ENCODE measurements around the gene COL23A1. TPM values are rescaled to one million over a fixed set of nuclear protein-coding genes. Genes with fewer than 3 reads are reported as not detected.

The COL23A1 gene
- polyA plus RNA-seq, 1 donor (not counting 4 experiments of a cell fraction or from before 2014, with no cell fraction given): not detected

GRCh38 chr5:178301641-178302040 lies 288.6 kb downstream of the COL23A1 start:
- no peaks in the 10 kb centered on the region for H3K9me1 ChIP-seq (ENCODE audit: control insufficient read depth, extremely low read depth, insufficient read depth, low read length)
- no peak overlapping the region for H3K4me3 ChIP-seq (ENCODE audit: control insufficient read depth in 2 of 3, extremely low read depth in 1 of 3, insufficient read depth in 2 of 3, low read depth in 1 of 3, low read length in 3 of 3)
- H3K27ac ChIP-seq (ENCODE audit: control insufficient read depth, insufficient read depth, low read length): no peak overlapping the region
- H3K4me1 ChIP-seq (ENCODE audit: control insufficient read depth, extremely low read depth, insufficient read depth, low read length): no peaks in the 10 kb centered on the region
- H3K9ac ChIP-seq (ENCODE audit: control insufficient read depth, extremely low read depth, insufficient read depth, low read length): no peak overlapping the region
- no peak overlapping the region for H2AFZ ChIP-seq (ENCODE audit: control insufficient read depth, low read length)
- TF ChIP-seq EZH2 (IDR thresholded peaks at IDR 0.05; ENCODE audit: low read length) (no peak), CTCF (optimal IDR thresholded peaks at IDR 0.05 in 1 of 3, IDR thresholded peaks at IDR 0.05 in 1 of 3, conservative IDR thresholded peaks at IDR 0.05 in 1 of 3; ENCODE audit: extremely low read depth in 1 of 3, insufficient read depth in 2 of 3, low read length in 3 of 3) (no peak)
- no peaks in the 10 kb centered on the region for H4K20me1 ChIP-seq (ENCODE audit: control insufficient read depth, extremely low read depth, insufficient read depth, low read length)
- H3K36me3 ChIP-seq (ENCODE audit: control insufficient read depth in 2 of 2, extremely low read depth in 1 of 2, insufficient read depth in 2 of 2, low read length in 2 of 2): no peaks in the 10 kb centered on the region
- dilution Hi-C loops (cut with MboI; ENCODE audit: extremely low pct_ligation_motif_present, low sequenced_read_pairs): no loop called here
- no peaks in the 10 kb centered on the region for H3K79me2 ChIP-seq (ENCODE audit: control insufficient read depth, insufficient read depth, low read length)
- no peaks in the 10 kb centered on the region for H3K9me3 ChIP-seq (ENCODE audit: control insufficient read depth, low read depth, low read length)
- H3K4me2 ChIP-seq (ENCODE audit: control insufficient read depth, extremely low read depth, insufficient read depth, low read depth, low read length): no peak overlapping the region
- no peak for FAIRE-seq
- H3K27me3 ChIP-seq (ENCODE audit: control insufficient read depth, extremely low read depth, insufficient read depth, low read length): no peaks in the 10 kb centered on the region
- no peak for DNase-seq (ENCODE audit: low read depth, low spot score)

GRCh38 chr5:178298283-178298807 lies 291.8 kb downstream of the COL23A1 start:
- H3K9ac ChIP-seq (ENCODE audit: control insufficient read depth, extremely low read depth, insufficient read depth, low read length): no peak overlapping the region
- DNase-seq (ENCODE audit: low read depth, low spot score) (no peak), FAIRE-seq (no peak)
- H3K27ac ChIP-seq (ENCODE audit: control insufficient read depth, insufficient read depth, low read length): no peak overlapping the region
- no peak overlapping the region for H3K4me3 ChIP-seq (ENCODE audit: control insufficient read depth in 2 of 3, extremely low read depth in 1 of 3, insufficient read depth in 2 of 3, low read depth in 1 of 3, low read length in 3 of 3)
- no peaks in the 10 kb centered on the region for H4K20me1 ChIP-seq (ENCODE audit: control insufficient read depth, extremely low read depth, insufficient read depth, low read length)
- H2AFZ ChIP-seq (ENCODE audit: control insufficient read depth, low read length): no peak overlapping the region
- no peaks in the 10 kb centered on the region for H3K79me2 ChIP-seq (ENCODE audit: control insufficient read depth, insufficient read depth, low read length)
- H3K9me1 ChIP-seq (ENCODE audit: control insufficient read depth, extremely low read depth, insufficient read depth, low read length): no peaks in the 10 kb centered on the region
- no peaks in the 10 kb centered on the region for H3K4me1 ChIP-seq (ENCODE audit: control insufficient read depth, extremely low read depth, insufficient read depth, low read length)
- peaks cover 5% of the 10 kb centered on the region for H3K27me3 ChIP-seq (ENCODE audit: control insufficient read depth, extremely low read depth, insufficient read depth, low read length)
- dilution Hi-C loops (cut with MboI; ENCODE audit: extremely low pct_ligation_motif_present, low sequenced_read_pairs): no loop called here
- H3K9me3 ChIP-seq (ENCODE audit: control insufficient read depth, low read depth, low read length): no peaks in the 10 kb centered on the region
- TF ChIP-seq CTCF (optimal IDR thresholded peaks at IDR 0.05 in 1 of 3, IDR thresholded peaks at IDR 0.05 in 1 of 3, conservative IDR thresholded peaks at IDR 0.05 in 1 of 3; ENCODE audit: extremely low read depth in 1 of 3, insufficient read depth in 2 of 3, low read length in 3 of 3) (no peak), EZH2 (IDR thresholded peaks at IDR 0.05; ENCODE audit: low read length) (no peak)
- no peaks in the 10 kb centered on the region for H3K36me3 ChIP-seq (ENCODE audit: control insufficient read depth in 2 of 2, extremely low read depth in 1 of 2, insufficient read depth in 2 of 2, low read length in 2 of 2)
- H3K4me2 ChIP-seq (ENCODE audit: control insufficient read depth, extremely low read depth, insufficient read depth, low read depth, low read length): no peak overlapping the region
